A549 (cell line): Measurements from ENCODE around the gene BTBD3. TPM values are rescaled to one million over a fixed set of nuclear protein-coding genes. Genes with fewer than 3 reads are reported as not detected.

Source experiments
- ATAC-seq, 2 experiments: fragments of 200-7000 bp in 1 of 2; fragments of >200 bp in 1 of 2; cut with Nextera tagmentation in 1 of 2; cut with Tn5 transposase in 1 of 2; 3 replicates each; pipeline versions ENCODE4 v1.8.0 to v1.9.1; 2018 to 2020; ENCODE audit warnings: mild to moderate bottlenecking in 1 of 2, moderate library complexity in 1 of 2
- CTCF ChIA-PET: fragments of 300-600 bp; sonication (Branson Sonifier 250); formaldehyde crosslinking; extraction: SDS; loops from one replicate; lab custom pipeline; 2021; ENCODE audit warnings: antibody characterized with exemption, inconsistent platforms; lab: Yijun Ruan, JAX
- POLR2A ChIA-PET: fragments of 350-600 bp; formaldehyde crosslinking; extraction: SDS; loops from one replicate; lab custom pipeline; 2021; ENCODE audit warnings: antibody characterized with exemption, inconsistent platforms; lab: Yijun Ruan, JAX
- DNase-seq, 2 experiments: peaks; one replicate each; pipeline versions ENCODE4 v3.0.0 to v3.0.0-alpha.2; 2011 to 2016; ENCODE audit warnings: low read depth in 1 of 2, low spot score in 1 of 2
- FAIRE-seq: peaks from 2 replicates; lab custom pipeline; 2011; peaks lifted over from hg19 to GRCh38; lab: Jason Lieb, UNC
- H3K27ac ChIP-seq, 2 experiments: fragments of >200 bp; sonication (Bioruptor Twin); formaldehyde crosslinking; 3 replicates each; pipeline ENCODE4 v1.5.1; 2016 to 2017
- H3K4me1 ChIP-seq: fragments of >200 bp; sonication (Bioruptor Twin); formaldehyde crosslinking; 3 replicates; pipeline ENCODE4 v1.6.1; 2016
- H3K4me2 ChIP-seq: fragments of >200 bp; sonication (Bioruptor Twin); formaldehyde crosslinking; 3 replicates; pipeline ENCODE4 v1.6.1; 2016
- H3K4me3 ChIP-seq: fragments of >200 bp; sonication (Bioruptor Twin); formaldehyde crosslinking; 3 replicates; pipeline ENCODE4 v1.5.1; 2016
- H3K9me3 ChIP-seq: fragments of >200 bp; sonication (Bioruptor Twin); formaldehyde crosslinking; 3 replicates; pipeline ENCODE4 v1.6.1; 2016
- BCL3 ChIP-seq: fragments of >200 bp; sonication (Bioruptor Twin); formaldehyde crosslinking; IDR thresholded peaks from 3 replicates; pipeline ENCODE4 v1.6.1; 2016
- BHLHE40 ChIP-seq: IDR thresholded peaks from 2 replicates; pipeline ENCODE4 v1.6.1; 2012; ENCODE audit warnings: low read depth, low read length, inconsistent platforms
- CHD2 ChIP-seq: fragments of 150-350 bp; IDR thresholded peaks from 2 replicates; pipeline ENCODE4 v1.6.1; 2014; ENCODE audit warnings: low read length; ENCODE audit not compliant: partially characterized antibody
- EHF ChIP-seq: fragments of 250-450 bp; sonication (Bioruptor Pico); IDR thresholded peaks from 2 replicates; pipeline ENCODE4 v1.5.0; 2020; ENCODE audit warnings: mild to moderate bottlenecking
- EHMT2 ChIP-seq: fragments of 200-600 bp; sonication (generic); IDR thresholded peaks from 2 replicates; pipeline ENCODE4 v1.6.1; 2016; ENCODE audit warnings: antibody characterized with exemption, low read depth, mild to moderate bottlenecking, moderate library complexity
- FOSB ChIP-seq: fragments of 250-450 bp; sonication (Bioruptor Pico); IDR thresholded peaks from 2 replicates; pipeline ENCODE4 v1.5.0; 2020; ENCODE audit warnings: mild to moderate bottlenecking, moderate library complexity
- FOSL2 ChIP-seq, 2 experiments: fragments of 450-650 bp in 1 of 2; fragments of >200 bp in 1 of 2; sonication (Bioruptor Twin) in 1 of 2; formaldehyde crosslinking; IDR thresholded peaks; 2 replicates each; pipeline versions ENCODE4 v1.5.0 to v1.6.1; 2016 to 2020; ENCODE audit warnings: mild to moderate bottlenecking in 1 of 2, moderate library complexity in 1 of 2
- GATA3 ChIP-seq: IDR thresholded peaks from 2 replicates; pipeline ENCODE4 v1.6.1; 2012; ENCODE audit warnings: borderline replicate concordance
- HDAC2 ChIP-seq: fragments of 200-600 bp; sonication (generic); IDR thresholded peaks from 2 replicates; pipeline ENCODE4 v1.6.1; 2016
- HES2 ChIP-seq: fragments of >200 bp; sonication (Bioruptor Twin); formaldehyde crosslinking; IDR thresholded peaks from 2 replicates; pipeline ENCODE4 v1.6.1; 2016
- MAX ChIP-seq: IDR thresholded peaks from 2 replicates; pipeline ENCODE4 v1.6.1; 2012
- NFE2L2 ChIP-seq: fragments of 150-350 bp; conservative IDR thresholded peaks from 2 replicates; pipeline ENCODE4 v1.6.1; 2014; ENCODE audit warnings: low read length
- RCOR1 ChIP-seq: fragments of 150-350 bp; IDR thresholded peaks from 2 replicates; pipeline ENCODE4 v1.6.1; 2014; ENCODE audit warnings: antibody characterized with exemption, low read length, low read depth
- REST ChIP-seq: fragments of 200-600 bp; sonication (generic); IDR thresholded peaks from 2 replicates; pipeline ENCODE4 v1.6.1; 2016; ENCODE audit warnings: antibody characterized with exemption, mild to moderate bottlenecking, moderate library complexity
- RFX5 ChIP-seq: fragments of 450-650 bp; IDR thresholded peaks from 2 replicates; pipeline ENCODE4 v1.7.1; 2014; ENCODE audit warnings: antibody characterized with exemption, mild to moderate bottlenecking, moderate library complexity
- TFCP2L1 ChIP-seq: fragments of 250-450 bp; sonication (Bioruptor Pico); IDR thresholded peaks from 2 replicates; pipeline ENCODE4 v1.5.0; 2021; ENCODE audit warnings: mild to moderate bottlenecking
- ZC3H11A ChIP-seq: fragments of 450-650 bp; IDR thresholded peaks from 2 replicates; pipeline ENCODE4 v1.6.1; 2014; ENCODE audit warnings: antibody characterized with exemption, mild to moderate bottlenecking
- WGBS: methylation state at CpG from one replicate; pipeline ENCODE4 v1.1.6; 2017; ENCODE audit errors: missing lambda C conversion rate; 5-methylcytosine and 5-hydroxymethylcytosine counted together
- polyA plus RNA-seq, 4 experiments: library from polyadenylated mRNA; depleted of rRNA in 3 of 4; stranded (reverse); fragments of >200 nt; fragmentation: RNase III in 1 of 4; extraction: RNeasy Plus Mini Kit Qiagen cat#74134 plus additional on column Dnase treatment in 1 of 4; gene quantifications; 2 replicates in 3 of 4; 3 replicates in 1 of 4; pipeline ENCODE4 v1.2.3, GENCODE V29; 2011 to 2017

BTBD3 gene
- polyA plus RNA-seq, 2 of the 4 experiments (the other 2 are of a cell fraction), result 16.3 to 47.1 TPM

GRCh38 chr20:11891776-11892545 lies 25.7 kb upstream of the BTBD3 start:
- no peak for TF ChIP-seq HES2
- peak; percentile 89 for TF ChIP-seq RFX5
- TF ChIP-seq, all 56 proteins: peak for 1
- ChIA-PET POLR2A (no interaction called here), CTCF (interaction anchor here (1.0 kb wide), 1 partner anchor 192 kb away, joined by 3 read pairs; no protein-coding TSS in a partner anchor)
- H3K4me1 ChIP-seq, result peaks cover 20% of the 10 kb centered on the region
- WGBS, result 1% methylated on average over 17 of the region's 17 CpGs
- H3K4me3 ChIP-seq, result peak overlapping the region; percentile 68
- H3K4me2 ChIP-seq, result peak overlapping the region; percentile 80
- ATAC-seq, result peak; percentile 48 to 74
- H3K9me3 ChIP-seq, result no peaks in the 10 kb centered on the region
- peak overlapping the region; percentile 81 to 97 for H3K27ac ChIP-seq
- FAIRE-seq, result no peak
- peak; percentile 74 to 77 for DNase-seq

- Histone ChIP-seq H3K27ac (no peak overlapping the region), H3K4me2 (no peak overlapping the region), H3K9me3 (no peaks in the 10 kb centered on the region), H3K4me1 (peaks cover 20% of the 10 kb centered on the region), H3K4me3 (no peak overlapping the region)
- TF ChIP-seq FOSL2 (IDR thresholded peaks at IDR 0.05), result no peak
- TF ChIP-seq FOSL2 (CRISPR knock-in tag; IDR thresholded peaks at IDR 0.05), result no peak
- TF ChIP-seq CHD2, result no peak
- TF ChIP-seq BCL3, result no peak
- TF ChIP-seq FOSB (CRISPR knock-in tag), result no peak
- TF ChIP-seq TFCP2L1 (CRISPR knock-in tag), result no peak
- no peak for TF ChIP-seq BHLHE40
- no peak for TF ChIP-seq REST
- no peak for TF ChIP-seq MAX
- no peak for TF ChIP-seq EHF (CRISPR knock-in tag)
- no peak for TF ChIP-seq GATA3
- TF ChIP-seq NFE2L2, result no peak
- no peak for TF ChIP-seq RCOR1
- TF ChIP-seq EHMT2, result no peak
- TF ChIP-seq HDAC2, result no peak
- no peak for TF ChIP-seq ZC3H11A
- no peak for DNase-seq
- ChIA-PET POLR2A (no interaction called here), CTCF (interaction anchor here (0.6 to 1.2 kb wide), 2 partner anchors 16 to 1654 kb away, joined by 4 to 5 read pairs; no protein-coding TSS in a partner anchor)
- WGBS, result 89% methylated on average over 6 of the region's 6 CpGs
- ATAC-seq, result no peak
- FAIRE-seq, result no peak
These were observed 23.6 kb upstream of the BTBD3 start for GRCh38 chr20:11894062-11894461.

- ChIA-PET POLR2A (no interaction called here), CTCF (no interaction called here)
- Histone ChIP-seq H3K4me2 (no peak overlapping the region), H3K27ac (no peak overlapping the region), H3K9me3 (no peaks in the 10 kb centered on the region), H3K4me1 (peaks cover 16% of the 10 kb centered on the region), H3K4me3 (no peak overlapping the region)
- DNase-seq, result no peak
- no peak for ATAC-seq
- FAIRE-seq, result no peak
- WGBS, result 93% methylated on average over 6 of the region's 6 CpGs
- TF ChIP-seq CHD2 (no peak), TFCP2L1 (CRISPR knock-in tag) (no peak), RCOR1 (no peak)
These were observed 21.8 kb upstream of the BTBD3 start for GRCh38 chr20:11895861-11896387.
